A549 treated with RU486 at 1 μM for 4 hours (cell line): Measurements from ENCODE around the gene CHFR. TPM values are rescaled to one million over a fixed set of nuclear protein-coding genes. Genes with fewer than 3 reads are reported as not detected.

Experiments used
- total RNA-seq: library from RNA; stranded (reverse); fragments of 200-300 nt; extraction: Qiagen RNA extraction; gene quantifications from 5 replicates; pipeline ENCODE4 v1.2.3, GENCODE V29; 2022; ENCODE audit warnings: low read depth

CHFR gene, protein sequence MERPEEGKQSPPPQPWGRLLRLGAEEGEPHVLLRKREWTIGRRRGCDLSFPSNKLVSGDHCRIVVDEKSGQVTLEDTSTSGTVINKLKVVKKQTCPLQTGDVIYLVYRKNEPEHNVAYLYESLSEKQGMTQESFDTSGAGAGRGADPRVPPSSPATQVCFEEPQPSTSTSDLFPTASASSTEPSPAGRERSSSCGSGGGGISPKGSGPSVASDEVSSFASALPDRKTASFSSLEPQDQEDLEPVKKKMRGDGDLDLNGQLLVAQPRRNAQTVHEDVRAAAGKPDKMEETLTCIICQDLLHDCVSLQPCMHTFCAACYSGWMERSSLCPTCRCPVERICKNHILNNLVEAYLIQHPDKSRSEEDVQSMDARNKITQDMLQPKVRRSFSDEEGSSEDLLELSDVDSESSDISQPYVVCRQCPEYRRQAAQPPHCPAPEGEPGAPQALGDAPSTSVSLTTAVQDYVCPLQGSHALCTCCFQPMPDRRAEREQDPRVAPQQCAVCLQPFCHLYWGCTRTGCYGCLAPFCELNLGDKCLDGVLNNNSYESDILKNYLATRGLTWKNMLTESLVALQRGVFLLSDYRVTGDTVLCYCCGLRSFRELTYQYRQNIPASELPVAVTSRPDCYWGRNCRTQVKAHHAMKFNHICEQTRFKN
- total RNA-seq, result 18.6 to 21.4 TPM (median 19.9 TPM) in 5 replicates

DNA sequence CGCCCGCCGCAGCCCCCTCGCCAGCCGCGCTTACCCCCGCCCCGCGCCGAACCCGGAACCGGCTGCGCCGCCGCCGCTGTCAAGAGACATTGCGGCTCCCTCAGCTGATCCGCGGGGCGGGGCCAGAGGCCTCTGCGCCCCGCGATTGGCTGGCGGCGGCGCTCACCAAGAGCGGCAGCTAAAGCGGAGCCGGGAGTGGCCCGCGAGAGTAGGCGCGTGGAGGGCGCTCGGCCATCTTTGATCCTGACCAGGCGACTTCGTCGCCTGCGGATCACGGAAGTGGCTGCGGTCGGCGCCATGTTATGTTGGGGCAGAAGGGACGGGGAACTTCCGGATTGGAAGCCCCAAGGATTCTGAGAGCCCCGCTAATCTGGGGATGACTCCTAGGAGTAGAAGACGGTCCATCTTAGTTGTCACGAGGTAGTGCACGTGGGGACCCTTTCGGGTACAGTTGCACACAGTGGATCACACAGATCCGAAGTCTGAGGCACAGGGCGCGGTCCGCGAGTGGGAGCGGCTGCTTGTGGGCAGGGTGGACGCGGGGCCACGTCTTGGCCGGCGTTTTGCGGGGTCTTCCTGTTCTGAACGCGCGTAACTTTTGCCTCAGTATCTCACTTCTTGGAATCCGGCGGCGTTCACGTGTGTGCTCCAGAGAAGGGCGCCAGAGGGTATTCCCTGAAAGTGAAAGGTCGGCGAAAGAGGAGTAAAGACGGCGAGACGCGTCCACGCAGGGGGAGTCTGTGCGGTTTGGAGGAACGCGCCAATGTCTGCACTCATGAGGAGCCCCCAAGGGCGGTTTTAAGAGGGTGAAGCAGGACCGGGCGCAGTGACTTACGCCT, at the start of gene CHFR:
Gene CHFR, minus strand, starts transcription at position 93 of the 839 bp plus-strand sequence. CDS start 277 bp downstream, outside the sequence.

DNA sequence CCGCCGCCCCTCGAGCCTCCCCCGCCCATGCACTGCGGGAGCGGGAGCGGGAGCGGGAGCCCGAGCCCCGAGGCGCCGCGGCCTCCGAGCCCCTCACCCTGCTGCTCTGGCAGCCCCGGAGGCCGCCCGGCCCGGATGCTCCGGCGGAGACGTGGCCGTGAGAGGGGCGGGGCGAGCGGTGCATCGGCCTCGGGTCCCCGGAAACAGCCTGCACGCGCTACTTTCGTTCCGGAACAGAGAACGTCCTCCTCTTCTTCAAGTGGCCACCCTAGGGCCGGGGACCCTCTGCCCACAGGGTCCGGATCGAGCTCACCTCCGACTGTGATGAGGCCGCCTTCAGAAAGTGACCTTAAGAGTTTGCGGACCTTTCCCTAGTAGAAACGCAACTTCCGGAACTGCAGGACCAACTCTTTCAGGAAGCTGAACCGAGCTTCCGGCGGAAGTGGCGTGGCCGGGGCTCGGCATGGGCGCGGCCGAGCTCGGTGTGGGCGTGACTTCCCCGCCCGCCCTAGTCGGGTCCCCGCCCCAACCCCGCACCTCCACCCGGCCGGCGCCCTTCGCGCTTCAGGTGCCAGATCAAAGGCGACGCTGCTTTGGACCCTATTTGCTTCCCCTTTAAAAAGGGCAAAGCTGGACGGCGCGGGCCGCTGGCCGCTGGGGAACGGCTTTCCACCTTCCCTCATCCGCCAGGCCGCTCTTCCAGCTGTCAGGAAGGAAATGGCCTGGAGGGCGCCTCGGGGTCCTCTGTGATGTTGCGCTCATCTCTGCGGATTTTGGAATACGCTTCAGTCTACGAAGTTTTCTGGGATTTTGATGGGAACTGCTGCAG, 58.5 kb downstream of the CHFR start, which contains the start of gene GOLGA3:
Gene GOLGA3, minus strand, starts transcription at position 164 of the 829 bp plus-strand sequence. CDS start 6,741 bp downstream, outside the sequence.

Other genes with a start within 250 kb of the CHFR start
- 41.2 to 49.7 TPM (median 44.5 TPM) in 5 replicates for gene POLE, start 200.3 kb downstream of the CHFR start, total RNA-seq
- 21.5 to 35.7 TPM (median 30.5 TPM) in 5 replicates for gene PXMP2, start 200.0 kb downstream of the CHFR start, total RNA-seq
- 39.7 to 60.9 TPM (median 53.4 TPM) in 5 replicates for gene PGAM5, start 176.8 kb downstream of the CHFR start, total RNA-seq
- 74.0 to 84.5 TPM (median 80.3 TPM) in 5 replicates for gene ANKLE2, start 125.8 kb downstream of the CHFR start, total RNA-seq
- gene GOLGA3, start 58.7 kb downstream of the CHFR start, total RNA-seq, result 17.6 to 25.0 TPM (median 20.4 TPM) in 5 replicates
- 2.3 to 3.3 TPM (median 2.9 TPM) in 5 replicates for gene ZNF605, start 68.7 kb upstream of the CHFR start, total RNA-seq
- 7.0 to 11.3 TPM (median 8.5 TPM) in 5 replicates for gene ZNF26, start 98.8 kb upstream of the CHFR start, total RNA-seq
- 10.7 to 15.8 TPM (median 13.4 TPM) in 5 replicates for gene ZNF84, start 149.9 kb upstream of the CHFR start, total RNA-seq
- 8.7 to 10.2 TPM (median 9.2 TPM) in 5 replicates for gene ZNF140, start 193.3 kb upstream of the CHFR start, total RNA-seq
- gene ZNF891, start 242.7 kb upstream of the CHFR start, total RNA-seq, result 0.21 to 0.44 TPM (median 0.42 TPM) in 5 replicates
- 0.81 to 2.2 TPM (median 1.0 TPM) in 5 replicates for gene ZNF10, start 243.0 kb upstream of the CHFR start, total RNA-seq